GM12878 (cell line): Measurements from ENCODE around the gene CLK4. TPM values are rescaled to one million over a fixed set of nuclear protein-coding genes. Genes with fewer than 3 reads are reported as not detected.

Source experiments
- ATAC-seq: fragments of 200-7000 bp; cut with Tn5 transposase; 3 replicates; pipeline ENCODE4 v1.9.1; 2020; ENCODE audit warnings: mild to moderate bottlenecking, moderate library complexity
- BruUV-seq: library from RNA; stranded (reverse); fragments of 400-500 nt; replicated peaks from 2 replicates; lab custom pipeline; 2021; lab: Mats Ljungman, UMichigan
- CTCF ChIA-PET: fragments of 300-600 bp; sonication (Branson Sonifier 250); formaldehyde crosslinking; extraction: SDS; loops from one replicate; lab custom pipeline; 2021; ENCODE audit warnings: inconsistent platforms; lab: Yijun Ruan, JAX
- POLR2A ChIA-PET: fragments of 350-600 bp; formaldehyde crosslinking; extraction: SDS; loops from one replicate; lab custom pipeline; 2021; ENCODE audit warnings: inconsistent platforms; lab: Charles Lee
- RAD21 ChIA-PET: fragments of 300-600 bp; sonication (Branson Sonifier 250); formaldehyde crosslinking; loops from one replicate; lab custom pipeline; 2023; ENCODE audit warnings: antibody characterized with exemption; ENCODE audit not compliant: unreplicated experiment; lab: Charles Lee
- SMC1A ChIA-PET: fragments of 300-600 bp; sonication (Branson Sonifier 250); formaldehyde crosslinking; loops from one replicate; lab custom pipeline; 2023; ENCODE audit not compliant: unreplicated experiment, uncharacterized antibody; lab: Charles Lee
- DNase-seq: peaks from one replicate; pipeline ENCODE4 v3.0.0-alpha.2; 2011; ENCODE audit warnings: low read depth, low spot score
- FAIRE-seq: peaks from 3 replicates; lab custom pipeline; 2011; peaks lifted over from hg19 to GRCh38; lab: Jason Lieb, UNC
- H2AFZ ChIP-seq: 2 replicates; pipeline ENCODE4 v1.6.0; 2011; ENCODE audit warnings: low read depth, low read length, control low read depth; ENCODE audit not compliant: control insufficient read depth
- H3K27ac ChIP-seq: 2 replicates; pipeline ENCODE4 v1.5.1; 2011; ENCODE audit warnings: control low read depth; ENCODE audit not compliant: control insufficient read depth, insufficient read depth
- H3K27me3 ChIP-seq, 2 experiments: replicated peaks in 1 of 2; 2 replicates each; pipeline versions ENCODE4 v1.6.0 to v1.6.1; 2011; ENCODE audit warnings: low read length in 1 of 2; ENCODE audit not compliant: control insufficient read depth in 2 of 2, insufficient read depth in 2 of 2
- H3K36me3 ChIP-seq, 2 experiments: 2 replicates each; pipeline ENCODE4 v1.5.1; 2011; ENCODE audit warnings: low read length in 1 of 2; ENCODE audit not compliant: control insufficient read depth in 2 of 2, insufficient read depth in 2 of 2
- H3K4me1 ChIP-seq: 2 replicates; pipeline ENCODE4 v1.6.1; 2011; ENCODE audit warnings: mild to moderate bottlenecking, low read length, moderate library complexity, mixed read lengths; ENCODE audit not compliant: control insufficient read depth, insufficient read depth
- H3K4me2 ChIP-seq: 2 replicates; pipeline ENCODE4 v1.6.0; 2011; ENCODE audit warnings: control low read depth; ENCODE audit not compliant: control insufficient read depth, insufficient read depth
- H3K4me3 ChIP-seq: fragments of 200-600 bp; sonication (generic); 2 replicates; pipeline ENCODE4 v1.5.1; 2016
- H3K79me2 ChIP-seq: 2 replicates; pipeline ENCODE4 v1.6.0; 2011; ENCODE audit warnings: low read length; ENCODE audit not compliant: control insufficient read depth, insufficient read depth
- H3K9ac ChIP-seq: 2 replicates; pipeline ENCODE4 v1.8.0; 2011; ENCODE audit warnings: low read length, control low read depth, mixed read lengths; ENCODE audit not compliant: control insufficient read depth, insufficient read depth
- H3K9me3 ChIP-seq: replicated peaks from 3 replicates; pipeline ENCODE4 v1.5.1; 2011; ENCODE audit warnings: mild to moderate bottlenecking, low read length; ENCODE audit not compliant: control insufficient read depth, insufficient read depth
- H4K20me1 ChIP-seq: 2 replicates; pipeline ENCODE4 v1.6.0; 2011; ENCODE audit not compliant: control insufficient read depth, insufficient read depth
- CBFB ChIP-seq: IDR thresholded peaks from 2 replicates; pipeline ENCODE4 v1.6.1; 2016; ENCODE audit warnings: antibody characterized with exemption, low read depth
- CHD2 ChIP-seq: IDR thresholded peaks from 2 replicates; pipeline ENCODE4 v1.6.1; 2011; ENCODE audit warnings: low read depth, low read length, improper control_type of control experiment, borderline replicate concordance
- CTCF ChIP-seq, 3 experiments: IDR thresholded peaks in 2 of 3; conservative IDR thresholded peaks in 1 of 3; 2 replicates each; pipeline ENCODE4 v1.5.1; 2011; ENCODE audit warnings: low read depth in 3 of 3, low read length in 3 of 3, mild to moderate bottlenecking in 3 of 3, control low read depth in 2 of 3, moderate library complexity in 2 of 3, inconsistent platforms in 1 of 3, mixed read lengths in 1 of 3; ENCODE audit not compliant: control insufficient read depth in 2 of 3, insufficient read depth in 1 of 3; ENCODE audit errors: extremely low read depth in 1 of 3
- HDAC6 ChIP-seq: fragments of 200-600 bp; sonication (generic); IDR thresholded peaks from one replicate; pipeline ENCODE4 v1.8.0; 2017; ENCODE audit warnings: antibody characterized with exemption; ENCODE audit not compliant: unreplicated experiment
- IKZF2 ChIP-seq, 2 experiments: fragments of 450-650 bp; IDR thresholded peaks; 2 replicates each; pipeline ENCODE4 v1.6.1; 2017; ENCODE audit warnings: mild to moderate bottlenecking in 2 of 2, moderate library complexity in 2 of 2
- MYC ChIP-seq: IDR thresholded peaks from 2 replicates; pipeline ENCODE4 v1.6.1; 2011; ENCODE audit warnings: mild to moderate bottlenecking, low read length, moderate library complexity, inconsistent platforms; ENCODE audit not compliant: insufficient read depth, insufficient replicate concordance, insufficient read length, severe bottlenecking
- RAD21 ChIP-seq: IDR thresholded peaks from 2 replicates; pipeline ENCODE4 v1.6.1; 2011; ENCODE audit warnings: mild to moderate bottlenecking, low read depth, low read length, moderate library complexity; ENCODE audit not compliant: insufficient read depth
- SMC3 ChIP-seq: IDR thresholded peaks from 2 replicates; pipeline ENCODE4 v1.6.1; 2011; ENCODE audit warnings: low read length, improper control_type of control experiment, borderline replicate concordance
- SREBF2 ChIP-seq: IDR thresholded peaks from 2 replicates; pipeline ENCODE4 v1.6.1; 2012; ENCODE audit warnings: mild to moderate bottlenecking, low read length
- ZBTB4 ChIP-seq: fragments of 450-650 bp; formaldehyde crosslinking; IDR thresholded peaks from 2 replicates; pipeline ENCODE4 v1.4.0; 2022; ENCODE audit warnings: mild to moderate bottlenecking, moderate library complexity
- WGBS: methylation state at CpG from one replicate; pipeline ENCODE4 v1.1.6; 2016; ENCODE audit warnings: low lambda C conversion rate; ENCODE audit not compliant: insufficient replicate concordance, insufficient coverage; ENCODE audit errors: missing lambda C conversion rate; 5-methylcytosine and 5-hydroxymethylcytosine counted together
- in situ Hi-C: fragments of 300-500 bp; cut with MboI; formaldehyde crosslinking; loops from 9 replicates; pipeline ENCODE4 v1.14.3; 2018; ENCODE audit warnings: mixed read lengths
- intact Hi-C: fragments of 100-400 bp; cut with micrococcal nuclease; formaldehyde crosslinking; loops from one replicate; pipeline ENCODE4 v1.14.2; 2022; ENCODE audit not compliant: unreplicated experiment
- polyA plus RNA-seq, 11 experiments: library from polyadenylated mRNA; depleted of rRNA in 4 of 11; unstranded in 6 of 11; stranded (reverse) in 5 of 11; fragments of >200 nt; fragmentation: Nextera tagmentation in 4 of 11; fragmentation: Illumina TruSeq in 1 of 11; extraction: Ambion mirVana in 4 of 11; extraction: Trizol in 1 of 11; gene quantifications; 1 replicate in 1 of 11; 2 replicates in 10 of 11; pipeline versions ENCODE4 v1.2.1 to v1.2.3, GENCODE V29; 2011 to 2016; ENCODE audit warnings: inconsistent platforms in 2 of 11, missing spikeins in 2 of 11, low read depth in 1 of 11
- total RNA-seq, 4 experiments: library from RNA; depleted of rRNA in 3 of 4; stranded (reverse); fragments of >200 nt in 3 of 4; fragmentation: Illumina TruSeq in 1 of 4; extraction: Trizol in 1 of 4; gene quantifications; 2 replicates each; pipeline versions ENCODE4 v1.2.1 to v1.2.3, GENCODE V29; 2013 to 2021
- TF ChIP-seq, protein P1 (sequence below): IDR thresholded peaks from 2 replicates; pipeline ENCODE4 v1.6.1; 2011; ENCODE audit warnings: low read depth, mild to moderate bottlenecking, low read length, moderate library complexity, borderline replicate concordance; ENCODE audit errors: extremely low read depth

The CLK4 gene
- total and polyA plus RNA-seq, 10 of the 15 experiments (the other 5 are each of a cell fraction or from before 2014, with no cell fraction given): 13.6 to 47.9 (median 19.1) TPM

DNA sequence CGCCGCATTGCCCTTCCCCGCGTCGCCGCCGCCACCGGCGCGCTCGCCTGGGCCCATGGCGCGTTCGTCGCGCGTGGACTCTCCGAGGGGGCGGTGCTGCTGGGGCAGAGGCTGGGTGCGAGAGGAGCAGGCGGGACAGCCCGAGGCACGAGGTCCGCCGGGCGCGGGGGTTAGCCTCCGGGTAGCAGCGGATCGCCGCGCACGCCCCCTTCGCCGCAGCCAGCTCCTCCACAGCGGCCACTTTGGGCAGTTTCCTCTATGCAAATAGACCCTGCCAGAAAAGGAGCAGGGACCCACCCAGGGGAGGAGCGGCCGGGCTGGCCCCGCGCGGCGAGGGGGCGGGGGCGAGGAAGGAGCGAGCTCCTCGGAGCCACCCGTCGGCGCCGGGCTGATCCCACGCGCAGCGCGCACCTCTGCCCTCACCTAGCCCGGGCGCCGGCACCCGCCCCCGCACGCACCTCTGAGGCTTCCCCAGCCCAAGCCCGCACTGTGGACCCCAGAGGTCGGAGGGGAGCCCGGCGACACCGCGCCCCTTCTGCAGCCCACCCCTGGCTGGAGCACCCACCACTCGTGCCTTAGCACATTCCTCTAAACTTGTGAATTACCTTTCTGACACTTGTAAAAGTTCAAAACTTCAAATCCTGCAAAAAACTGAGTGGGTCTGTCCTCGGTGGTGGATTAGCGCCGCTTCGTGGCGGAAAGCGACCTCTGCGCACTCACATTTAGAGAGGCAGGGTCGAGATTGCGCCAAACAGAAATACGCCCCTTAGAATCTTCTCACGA, 36.5 kb downstream of the CLK4 start, which contains the start of gene COL23A1:
Gene COL23A1 (minus strand): TSS at position 253 of the 783 bp plus-strand sequence.
- Histone ChIP-seq H3K36me3 (no peaks in the 10 kb centered on the region), H3K27me3 (peaks cover 3% of the 10 kb centered on the region in 2 experiments; a peak in 1 of 4 replicates), H3K4me3 (0 out of 2 replicates have a peak within 1 kb of the TSS, but pooled peaks have one; percentile 16), H3K9ac (no peak within 1 kb of the TSS), H4K20me1 (no peaks in the 10 kb centered on the region), H3K9me3 (no peaks in the 10 kb centered on the region; the same call in 1 of the 3 replicates), H3K27ac (no peak within 1 kb of the TSS), H3K4me1 (no peaks in the 10 kb centered on the region), H2AFZ (no peak within 1 kb of the TSS), H3K79me2 (no peaks in the 10 kb centered on the region), H3K4me2 (peak within 1 kb of the TSS; percentile 55; the same call in 1 of the 2 replicates)
- ChIA-PET CTCF (no interaction called here), POLR2A (no interaction called here), RAD21 (no interaction called here), SMC1A (no interaction called here)
- FAIRE-seq: no peak
- in situ Hi-C loops: no loop called here
- DNase-seq: no peak
- 11% methylated on average over 59 of the region's 78 CpGs for WGBS
- TF ChIP-seq, protein P1, sequence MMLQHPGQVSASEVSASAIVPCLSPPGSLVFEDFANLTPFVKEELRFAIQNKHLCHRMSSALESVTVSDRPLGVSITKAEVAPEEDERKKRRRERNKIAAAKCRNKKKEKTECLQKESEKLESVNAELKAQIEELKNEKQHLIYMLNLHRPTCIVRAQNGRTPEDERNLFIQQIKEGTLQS: no peak
- TF ChIP-seq ZBTB4 (CRISPR knock-in tag): no peak
- TF ChIP-seq RAD21: 0 out of 2 replicates have a peak, but pooled peaks have one; percentile 6
- peak; percentile 33; the same call in 1 of the 2 replicates for TF ChIP-seq SMC3
- no peak for TF ChIP-seq IKZF2 (IDR thresholded peaks at IDR 0.05)
- no peak for TF ChIP-seq CBFB
- peak; percentile 33 to 38 (median 38) for TF ChIP-seq CTCF (IDR thresholded peaks at IDR 0.05 in 2 of 3, conservative IDR thresholded peaks at IDR 0.05 in 1 of 3; ENCODE audit: control insufficient read depth in 2 of 3, extremely low read depth in 1 of 3, insufficient read depth in 1 of 3, low read depth in 3 of 3, low read length in 3 of 3)
- TF ChIP-seq CHD2: no peak
- no peak for TF ChIP-seq SREBF2
- TF ChIP-seq MYC: no peak
- peak; percentile 73 for TF ChIP-seq HDAC6
- peak; percentile 54 for ATAC-seq
- no TSS peak for BruUV-seq
- intact Hi-C loops: no loop called here
